NCI-H2029 (cell line): ENCODE results near the gene LONRF2.
A peak's percentile ranks its signal among the peaks of the same experiment; 100 is the strongest.
"Not testable (repeated sequence)": the region's sequence is repeated elsewhere in the genome, so short reads cannot be mapped to it uniquely, and the experiment has no call there.

Source experiments
- DNase-seq: peaks from one replicate; lab custom pipeline; 2025; lab: John Stamatoyannopoulos, UW

Gene LONRF2

DNA sequence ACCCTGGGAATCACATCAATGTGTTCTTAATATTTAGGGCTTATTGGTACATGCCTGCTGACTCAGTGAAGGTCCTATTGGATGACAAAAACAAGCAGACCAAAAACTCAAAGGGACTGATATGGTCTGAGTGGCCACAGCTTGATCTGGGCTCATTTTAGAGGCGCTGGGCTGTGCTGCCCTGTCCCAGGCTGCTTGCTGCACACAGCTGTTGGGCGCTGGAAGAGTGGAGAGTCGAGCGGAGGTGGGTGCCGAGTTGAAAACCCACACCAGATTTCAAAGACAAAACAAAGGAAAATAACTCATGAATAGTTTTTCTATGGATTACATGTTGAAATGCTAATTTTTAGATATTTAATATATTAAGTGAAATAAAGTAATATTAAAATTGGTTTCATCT lies 68.5 kb downstream of the LONRF2 start:
- no peak for DNase-seq

GRCh38 chr2:100252811-100253698 lies 69.2 kb downstream of the LONRF2 start:
- no peak for DNase-seq

GRCh38 chr2:100250645-100251044 lies 71.7 kb downstream of the LONRF2 start:
- no peak for DNase-seq

- no peak for DNase-seq
These were observed 73.3 kb downstream of the LONRF2 start for GRCh38 chr2:100248971-100249370.

- DNase-seq = not testable (repeated sequence)
These were observed 73.7 kb downstream of the LONRF2 start for GRCh38 chr2:100248556-100248955.

DNA sequence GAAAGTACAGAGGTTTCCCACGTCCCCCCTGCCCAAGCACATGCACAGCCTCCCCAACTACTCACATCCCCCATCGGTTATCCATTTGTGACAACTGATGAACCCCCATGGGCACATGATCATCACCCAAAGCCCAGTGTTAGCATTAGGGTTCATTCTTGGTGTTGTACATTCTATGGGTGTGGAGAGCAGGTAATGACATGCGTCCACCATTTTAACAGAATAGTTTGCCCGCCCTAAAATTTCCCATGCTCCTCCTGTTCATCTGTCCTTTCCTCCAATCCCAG lies 74.3 kb downstream of the LONRF2 start:
- no peak for DNase-seq

- DNase-seq = no peak
These were observed 74.9 kb downstream of the LONRF2 start for GRCh38 chr2:100247256-100248043.

- no peak for DNase-seq
These were observed 75.8 kb downstream of the LONRF2 start for GRCh38 chr2:100246163-100247145.

- no peak for DNase-seq
These were observed 76.6 kb downstream of the LONRF2 start for GRCh38 chr2:100245681-100246080.

DNA sequence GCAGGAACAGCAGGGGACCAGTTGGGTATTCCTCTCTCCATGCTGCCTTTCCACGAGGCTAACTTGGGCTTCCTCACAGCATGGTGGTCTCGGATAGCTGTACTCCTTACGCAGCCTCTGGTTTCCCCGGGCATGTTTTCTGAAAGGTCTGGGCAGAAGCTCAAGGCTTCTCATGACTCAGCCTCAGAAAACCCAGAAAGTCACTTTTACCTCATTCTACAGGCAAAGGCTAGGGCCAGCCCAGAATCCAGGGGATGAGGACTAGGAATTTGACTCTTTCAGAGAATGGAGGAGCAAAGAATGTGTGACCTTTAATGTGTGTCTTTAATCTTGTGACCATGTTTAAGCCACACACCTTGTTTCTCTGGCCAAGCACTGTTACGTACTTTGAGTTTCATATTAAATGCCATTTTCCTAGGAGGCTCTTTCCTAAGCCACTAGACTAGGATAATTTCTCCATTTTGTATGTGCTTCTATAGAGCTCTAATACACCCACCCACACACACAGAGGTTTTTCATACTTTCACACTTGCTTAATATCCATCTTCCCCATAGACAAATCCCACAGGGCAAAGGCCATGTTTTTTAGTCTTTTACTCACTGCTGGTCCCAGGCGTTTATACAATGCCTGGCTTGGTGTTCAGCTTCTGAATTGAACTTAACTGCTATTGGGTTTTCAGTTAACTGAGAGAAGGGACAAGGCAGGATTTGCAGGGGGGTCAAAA lies 77.3 kb downstream of the LONRF2 start:
- no peak for DNase-seq

DNA sequence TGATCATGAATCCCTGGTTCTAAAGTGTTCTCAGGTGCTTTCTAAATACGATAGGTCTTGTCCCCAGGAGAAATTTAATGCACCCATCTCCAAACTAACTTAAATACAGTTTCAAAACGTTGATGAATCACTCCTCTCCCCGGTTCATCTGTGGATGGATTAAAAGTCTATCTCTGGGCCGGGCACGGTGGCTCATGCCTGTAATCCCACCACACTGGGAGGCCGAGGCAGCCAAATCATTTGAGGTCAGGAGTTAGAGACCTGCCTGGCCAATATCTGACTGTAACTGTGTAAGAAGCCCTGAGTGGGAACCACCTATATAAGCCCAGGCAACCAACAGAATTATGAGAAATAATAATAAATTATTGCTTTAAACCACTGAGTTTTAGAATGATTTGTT lies 78.7 kb downstream of the LONRF2 start:
- DNase-seq = no peak

GRCh38 chr2:100242891-100243619 lies 79.2 kb downstream of the LONRF2 start:
- peak; percentile 46 for DNase-seq

DNA sequence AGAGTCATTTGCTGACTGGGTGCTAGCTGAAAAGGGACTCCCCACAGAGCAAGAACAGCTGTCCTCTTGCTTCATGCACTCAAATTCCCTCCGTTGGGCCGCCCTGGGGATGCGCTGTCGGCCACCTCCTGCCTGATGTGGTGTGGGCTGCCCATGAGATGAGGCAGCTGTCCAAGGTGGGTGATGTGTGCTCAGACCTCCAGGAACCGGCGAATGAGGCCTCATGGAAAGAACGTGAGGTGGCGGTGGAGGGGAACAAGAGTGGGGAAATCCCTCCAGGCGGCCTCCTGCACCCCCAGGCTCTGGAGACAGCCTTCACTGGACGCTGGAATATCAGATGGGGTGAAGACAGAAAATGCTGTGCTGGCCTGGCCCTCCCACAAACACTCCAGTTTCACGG lies 79.8 kb downstream of the LONRF2 start:
- DNase-seq = no peak

DNA sequence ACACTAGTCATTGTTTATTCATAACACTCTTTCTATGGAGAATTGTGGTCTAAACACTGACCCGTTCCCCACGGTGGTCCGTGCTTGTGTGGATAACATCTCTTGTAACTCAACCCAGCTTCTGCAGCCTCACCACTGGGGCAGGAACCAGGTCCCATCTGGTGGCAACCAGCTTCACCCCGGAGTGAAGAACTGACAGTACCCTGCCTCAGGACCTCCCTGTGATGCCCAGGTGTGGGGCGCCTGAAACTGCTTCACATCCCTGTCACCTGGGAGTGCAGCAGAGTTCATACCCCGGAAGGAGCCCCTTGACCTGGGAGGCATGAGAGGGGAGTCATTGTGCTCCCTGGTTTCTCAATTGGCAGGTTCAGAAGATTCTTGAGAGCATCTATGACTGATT lies 81.1 kb downstream of the LONRF2 start:
- DNase-seq = no peak

- DNase-seq = no peak
These were observed 81.9 kb downstream of the LONRF2 start for GRCh38 chr2:100240386-100240785.

GRCh38 chr2:100239486-100240210 lies 82.7 kb downstream of the LONRF2 start:
- DNase-seq = no peak

- no peak for DNase-seq
These were observed 83.8 kb downstream of the LONRF2 start for GRCh38 chr2:100238471-100238870.

- no peak for DNase-seq
These were observed 84.5 kb downstream of the LONRF2 start for GRCh38 chr2:100237770-100238169.

- no peak for DNase-seq
These were observed 85.1 kb downstream of the LONRF2 start for GRCh38 chr2:100237163-100237562.

GRCh38 chr2:100236166-100236565 lies 86.1 kb downstream of the LONRF2 start:
- DNase-seq = no peak
